ENCODE results near the gene TP53I11. TPM values are rescaled to one million over a fixed set of nuclear protein-coding genes. Genes with fewer than 3 reads are reported as not detected.

Gene TP53I11
- total and polyA plus RNA-seq, 2 experiments from 2014 or later = 23.5 to 43.9 TPM

GRCh38 chr11:44893308-44893822, 57.3 kb downstream of the TP53I11 start:
- H3K4me1 ChIP-seq (ENCODE audit: insufficient read depth) = peaks cover 1% of the 10 kb centered on the region; the same call in 1 of the 2 replicates
- H4K20me1 ChIP-seq (replicated peaks; ENCODE audit: insufficient read depth) = no peaks in the 10 kb centered on the region
- Mint-ChIP-seq H3K27me3 (ENCODE audit: insufficient read depth, low read depth, poor library complexity) (peaks cover 9% of the 10 kb centered on the region), H3K9me3 (peaks cover 2% of the 10 kb centered on the region; the same call in 2 of the 3 replicates), H3K4me1 (peaks cover 27% of the 10 kb centered on the region), H3K36me3 (ENCODE audit: low read depth) (peaks cover 3% of the 10 kb centered on the region; the same call in 2 of the 3 replicates), H3K27ac (no peak overlapping the region), H3K4me3 (no peak overlapping the region)
- ATAC-seq = no peak
- no peaks in the 10 kb centered on the region for H3K9me2 ChIP-seq (ENCODE audit: insufficient read depth)
- no peak for TF ChIP-seq CTCF (conservative IDR thresholded peaks at IDR 0.05; ENCODE audit: low read depth in 2 of 2)
- TF ChIP-seq EZH2 (IDR thresholded peaks at IDR 0.05; ENCODE audit: low read depth, unreplicated experiment) = no peak
- TF ChIP-seq EZH2phosphoT487 (IDR thresholded peaks at IDR 0.05; ENCODE audit: unreplicated experiment) = no peak
- TF ChIP-seq POLR2AphosphoS5 (IDR thresholded peaks at IDR 0.05; ENCODE audit: low read depth) = no peak
- TF ChIP-seq NANOG (IDR thresholded peaks at IDR 0.05; ENCODE audit: borderline replicate concordance) = no peak
- TF ChIP-seq CREB1 (CRISPR knock-in tag; IDR thresholded peaks at IDR 0.05; ENCODE audit: low read depth) = no peak
- TF ChIP-seq JUNB (IDR thresholded peaks at IDR 0.05; ENCODE audit: unreplicated experiment) = no peak
- TF ChIP-seq ETS1 (IDR thresholded peaks at IDR 0.05) = no peak
- TF ChIP-seq ZNF331 (CRISPR knock-in tag; IDR thresholded peaks at IDR 0.05; ENCODE audit: low read depth) = no peak
- no peak for TF ChIP-seq STAT1 (IDR thresholded peaks at IDR 0.05; ENCODE audit: unreplicated experiment)
- TF ChIP-seq ZNF462 (CRISPR knock-in tag; IDR thresholded peaks at IDR 0.05) = no peak
- TF ChIP-seq REST (IDR thresholded peaks at IDR 0.05; ENCODE audit: unreplicated experiment) = no peak
- no peak for TF ChIP-seq ZNF114 (CRISPR knock-in tag; IDR thresholded peaks at IDR 0.05)
- H3F3A ChIP-seq (replicated peaks; ENCODE audit: low read depth) = no peaks in the 10 kb centered on the region
- DNase-seq (ENCODE audit: low spot score) = no peak
- H2AFZ ChIP-seq = no peak overlapping the region
- H3K4me3 ChIP-seq = no peak overlapping the region
- no peak overlapping the region for H3K27ac ChIP-seq (ENCODE audit: low read depth)
- no peaks in the 10 kb centered on the region for H3K27me3 ChIP-seq (ENCODE audit: insufficient read depth)
- no peaks in the 10 kb centered on the region for H3K79me2 ChIP-seq (replicated peaks; ENCODE audit: insufficient read depth)
- H3K4me2 ChIP-seq = no peak overlapping the region
- no peaks in the 10 kb centered on the region for H3K36me3 ChIP-seq (ENCODE audit: insufficient read depth)

Measured in GM23338 (cell line).